ENCODE measurements around the gene NDRG2.

- TF ChIP-seq POLR2A (IDR thresholded peaks at IDR 0.05) (no peak), CTCF (IDR thresholded peaks at IDR 0.05) (no peak)
Measured at GRCh38 chr14:21018286-21018685, 6.6 kb downstream of the NDRG2 start.
